HG02798 (cell line): Measurements from ENCODE around the gene AQP12B.

Experiments
- ATAC-seq: cut with Tn5 transposase; IDR thresholded peaks from one replicate; pipeline ENCODE4 v1.9.1; 2021; ENCODE audit warnings: mild to moderate bottlenecking; ENCODE audit not compliant: unreplicated experiment, poor library complexity

The AQP12B gene

DNA sequence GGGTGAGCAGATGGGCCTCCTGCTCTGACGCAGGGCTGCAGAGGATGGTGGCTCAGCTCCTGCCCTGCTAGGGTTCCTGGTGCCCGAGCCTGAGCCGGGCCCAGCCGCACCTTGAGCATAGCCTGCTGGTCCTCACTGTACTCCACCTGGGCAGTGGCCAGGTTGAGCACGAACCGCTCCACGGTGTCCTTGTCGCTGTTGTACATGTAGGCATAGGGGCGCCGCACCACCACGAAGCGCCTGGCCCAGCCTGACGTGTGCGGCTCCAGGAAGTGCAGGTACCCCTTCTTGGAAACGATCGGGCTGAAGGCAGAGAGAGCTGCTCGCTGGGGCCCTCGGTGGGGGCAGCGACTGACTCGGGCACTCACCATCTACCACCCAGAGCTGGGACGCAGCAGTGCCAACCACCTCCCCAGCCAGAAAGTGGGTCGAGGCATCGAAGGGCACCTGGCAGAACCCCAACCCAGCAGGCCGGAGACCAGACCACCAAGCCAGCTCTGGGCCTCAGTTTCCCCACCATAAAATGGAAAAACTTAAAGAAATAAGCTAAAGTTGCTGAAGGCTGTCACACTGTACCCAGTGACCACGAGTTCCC, 36.3 kb upstream of the AQP12B start:
- no peak for ATAC-seq

GRCh38 chr2:240717681-240718581, 35.2 kb upstream of the AQP12B start:
- ATAC-seq, result no peak

- ATAC-seq, result no peak
Observed at GRCh38 chr2:240717181-240717641, 34.5 kb upstream of the AQP12B start.

GRCh38 chr2:240716130-240716798, 33.6 kb upstream of the AQP12B start:
- no peak for ATAC-seq

DNA sequence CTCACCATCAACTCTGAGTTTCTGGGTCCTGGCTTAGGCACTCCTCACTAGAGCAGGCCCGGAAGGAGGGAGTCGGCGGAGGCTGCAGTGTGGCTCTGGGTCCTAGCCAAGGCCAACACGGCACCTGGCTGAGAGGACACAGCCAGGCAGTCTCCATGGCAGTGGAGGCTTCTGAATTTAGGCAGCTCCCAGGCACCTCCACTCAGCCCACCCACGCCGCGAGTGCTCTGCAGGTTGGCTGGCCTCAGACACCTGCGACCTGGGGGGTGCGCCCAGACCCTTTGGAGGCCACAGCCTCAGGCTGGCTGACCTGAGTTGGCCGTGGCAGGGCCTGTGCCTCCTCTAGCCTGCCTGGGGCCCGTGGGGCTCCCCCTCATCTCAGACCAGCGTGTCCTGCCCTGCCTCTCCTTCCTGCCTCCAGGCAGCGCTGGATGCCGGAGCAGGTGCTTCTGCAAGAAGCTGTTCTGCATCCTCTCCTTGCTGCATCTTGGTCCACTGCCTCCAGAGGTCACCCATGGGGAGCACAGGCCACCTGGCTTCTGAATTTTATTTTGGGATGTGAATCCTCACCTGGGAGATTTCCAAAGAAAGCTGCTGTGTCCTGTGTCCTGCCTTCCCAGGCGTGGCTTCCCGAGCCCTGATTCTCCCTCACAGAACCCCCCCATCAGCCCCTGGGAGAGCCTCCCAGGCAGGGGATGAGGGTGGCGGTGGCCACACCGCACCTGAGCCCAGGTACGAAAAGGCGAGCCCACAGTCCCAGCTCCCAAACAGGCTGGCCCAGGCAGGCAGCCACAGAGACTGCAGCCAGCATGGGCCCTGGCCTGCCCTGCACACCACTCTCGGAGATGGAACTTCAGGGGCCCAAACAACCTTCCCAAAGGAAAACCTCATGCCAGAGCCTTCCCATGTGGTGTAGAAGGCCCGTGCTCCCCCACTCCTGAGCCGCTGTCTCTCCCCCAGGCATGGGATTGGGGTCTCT, 32.4 kb upstream of the AQP12B start:
- ATAC-seq, result no peak

DNA sequence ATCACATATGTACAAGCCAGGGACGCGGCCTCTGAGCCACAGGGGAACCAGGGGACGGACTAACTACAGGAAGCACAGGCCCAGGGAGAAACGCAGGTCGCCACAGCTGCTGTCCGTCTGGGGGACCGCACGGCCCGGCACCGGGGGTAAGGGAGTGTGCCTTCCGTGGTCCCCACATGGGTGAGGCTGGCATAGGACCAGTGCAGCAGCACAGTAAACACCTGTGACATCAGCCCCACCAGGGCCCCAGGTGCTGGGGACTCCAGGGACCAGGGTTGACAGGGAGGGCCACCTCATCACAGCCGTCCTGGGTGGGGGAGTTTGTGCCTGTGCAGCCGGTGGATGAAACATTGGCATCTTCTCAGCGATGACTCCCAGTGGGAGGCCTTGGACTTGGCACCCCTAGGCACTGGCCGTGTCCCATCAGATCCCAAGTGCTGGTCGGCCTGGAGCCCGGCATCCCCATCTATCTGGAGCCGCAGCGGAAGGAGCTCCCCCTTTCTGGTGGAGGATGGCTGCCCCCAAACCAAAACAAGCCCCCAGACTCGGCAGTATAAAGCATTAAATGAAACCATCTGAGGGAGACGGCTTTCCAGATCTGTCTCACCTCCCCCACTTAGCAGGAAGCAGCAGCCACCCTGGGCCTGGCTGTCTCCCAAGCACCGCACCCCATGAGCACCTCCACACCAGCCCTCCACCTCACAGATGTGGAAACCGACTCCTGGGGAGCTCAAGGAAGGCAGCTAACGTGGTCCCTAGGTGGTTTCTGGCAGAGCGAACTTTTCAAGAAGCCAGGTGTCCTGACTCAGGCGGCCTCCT, 31.5 kb upstream of the AQP12B start:
- ATAC-seq, result no peak

GRCh38 chr2:240713071-240713927, 30.6 kb upstream of the AQP12B start:
- no peak for ATAC-seq

DNA sequence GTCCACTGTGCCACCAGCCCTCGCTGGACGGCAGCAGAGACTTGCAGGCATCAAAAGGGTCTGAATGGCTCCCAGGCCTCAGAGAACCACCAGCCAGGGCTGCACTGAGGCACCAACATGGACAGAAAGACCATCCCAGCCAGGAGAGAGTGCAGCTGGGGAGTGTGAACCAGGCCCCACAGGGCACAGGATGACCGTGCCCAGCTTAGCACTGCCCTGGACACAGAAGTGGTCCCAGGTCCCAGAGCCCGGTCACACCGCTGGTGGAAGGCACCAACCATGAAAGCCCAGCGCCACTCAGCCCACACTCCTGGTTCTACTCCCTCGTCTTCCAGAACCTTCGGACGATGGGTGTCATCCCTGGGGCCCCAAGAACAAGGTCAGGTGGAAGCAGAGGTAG, 29.4 kb upstream of the AQP12B start:
- no peak for ATAC-seq

DNA sequence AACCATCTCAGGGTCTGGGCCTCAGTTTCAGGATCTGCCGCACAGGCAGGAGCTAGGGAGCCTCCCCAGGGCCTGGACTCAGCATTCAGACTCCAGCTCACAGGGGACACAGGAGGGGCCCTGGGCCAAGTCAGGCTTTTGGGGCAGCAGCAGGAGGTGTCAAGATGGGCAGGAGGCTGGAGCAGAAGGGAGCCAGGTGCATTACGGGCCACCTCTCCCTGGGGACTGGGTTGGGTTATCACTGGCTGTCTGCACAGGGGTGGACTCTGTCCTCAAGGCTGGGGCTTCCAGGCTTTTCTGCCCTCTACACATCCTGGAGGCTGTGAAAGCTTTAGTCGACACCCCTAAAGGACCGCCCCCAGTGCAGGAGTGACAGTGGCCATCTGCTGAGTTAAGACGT, 29.0 kb upstream of the AQP12B start:
- no peak for ATAC-seq

GRCh38 chr2:240711296-240711695, 28.6 kb upstream of the AQP12B start:
- ATAC-seq, result no peak

DNA sequence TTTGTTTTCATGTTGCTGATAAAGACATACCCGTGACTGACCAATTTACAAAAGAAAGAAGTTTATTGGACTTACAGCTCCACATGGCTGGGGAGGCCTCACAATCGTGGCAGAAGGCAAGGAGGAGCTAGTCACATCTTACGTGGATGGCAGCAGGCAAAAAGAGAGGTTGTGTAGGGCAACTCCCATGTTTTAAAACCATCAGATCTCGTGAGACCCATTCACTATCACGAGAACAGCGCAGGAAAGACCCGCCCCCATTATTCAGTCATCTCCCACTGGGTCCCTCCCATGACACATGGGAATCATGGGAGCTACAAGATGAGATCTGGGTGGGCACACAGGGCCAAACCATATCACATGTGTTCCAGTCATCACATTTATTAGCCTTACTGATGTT, 25.8 kb upstream of the AQP12B start:
- no peak for ATAC-seq

DNA sequence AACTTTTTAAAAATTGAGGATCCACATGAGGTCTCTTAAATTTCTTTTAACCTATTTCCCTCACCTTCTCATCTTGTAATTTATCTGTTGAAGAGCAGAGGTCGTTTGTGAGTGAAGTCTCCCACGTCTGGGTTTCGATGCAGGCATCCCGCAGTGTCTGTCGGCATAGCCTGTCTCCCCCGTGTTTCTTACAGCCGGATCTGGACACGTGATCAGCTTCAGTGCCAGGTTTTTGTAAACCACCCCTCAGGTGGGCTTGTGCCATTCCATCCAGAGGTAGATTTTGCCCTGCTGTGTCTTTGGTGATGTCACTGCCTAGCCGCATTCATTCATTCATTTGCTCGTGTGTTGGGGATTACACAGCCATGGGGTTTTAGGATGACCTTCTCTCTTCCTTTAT, 25.1 kb upstream of the AQP12B start:
- ATAC-seq, result no peak

GRCh38 chr2:240707043-240707756, 24.5 kb upstream of the AQP12B start:
- no peak for ATAC-seq

GRCh38 chr2:240705204-240705791, 22.6 kb upstream of the AQP12B start:
- ATAC-seq, result no peak

DNA sequence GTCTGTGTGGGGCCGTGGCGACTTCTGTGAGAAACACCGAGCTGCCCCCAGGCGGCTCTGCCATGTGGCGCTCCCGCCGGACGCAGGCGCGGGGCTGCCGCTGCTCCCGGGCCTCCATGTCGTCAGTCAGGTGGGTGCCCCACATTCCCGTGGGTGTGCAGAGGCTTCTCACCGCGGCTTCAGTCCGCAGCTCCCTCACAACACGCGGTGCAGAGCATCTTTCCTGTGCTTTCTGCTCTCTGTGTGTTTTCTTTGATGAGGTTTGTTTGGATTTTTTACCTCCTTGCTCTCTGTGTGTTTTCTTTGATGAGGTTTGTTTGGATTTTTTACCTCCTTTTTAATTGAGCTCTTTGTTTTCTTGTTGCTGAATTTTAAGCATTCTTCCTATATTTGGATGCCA, 22.0 kb upstream of the AQP12B start:
- ATAC-seq, result no peak

DNA sequence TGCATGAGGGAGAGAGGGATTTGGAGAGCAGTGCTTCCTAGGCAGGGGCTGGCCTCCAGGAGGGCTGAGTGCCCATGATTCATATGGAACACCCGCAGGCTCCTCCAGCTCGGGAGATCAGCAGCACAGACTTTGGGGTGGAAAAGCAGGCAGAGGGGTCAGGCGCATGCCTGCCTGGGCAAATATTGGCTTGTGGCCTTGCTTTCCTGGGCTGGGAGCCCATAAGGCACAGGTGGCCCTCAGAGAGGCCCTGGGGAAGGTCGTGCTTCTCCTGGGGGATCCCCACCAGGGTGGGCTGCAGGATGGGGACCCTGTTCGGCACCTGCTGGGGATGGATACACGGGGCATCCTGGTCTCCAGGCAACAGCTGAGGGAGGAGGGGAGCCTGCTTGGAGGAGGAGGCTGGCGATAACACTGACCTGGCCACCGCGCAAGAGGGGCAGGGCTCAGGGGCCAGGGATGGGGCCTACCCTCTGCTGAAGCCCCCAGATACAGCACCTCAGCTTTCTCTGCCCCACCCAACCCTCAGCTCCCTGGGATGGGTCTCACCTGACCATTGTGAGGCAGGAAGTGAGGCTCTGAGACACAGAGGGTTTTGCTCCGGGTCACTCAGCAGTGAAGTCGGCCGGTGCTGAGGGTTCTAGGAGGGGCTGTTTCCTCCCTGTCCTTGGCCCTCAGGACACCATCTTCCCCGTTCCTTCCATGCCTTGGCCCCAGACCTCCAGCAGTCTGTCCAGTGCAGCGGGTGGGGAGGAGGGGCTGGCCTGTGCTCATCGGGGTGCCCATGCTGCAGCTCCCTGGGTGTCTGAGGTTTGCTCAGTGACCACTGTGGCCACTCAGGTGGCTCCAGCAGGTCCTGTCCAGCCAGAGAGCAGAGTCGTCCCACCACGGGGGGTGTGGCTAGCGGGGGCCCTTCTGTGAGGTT, 21.0 kb upstream of the AQP12B start:
- ATAC-seq, result no peak
